ENCODE measurements around the gene ZNF862. TPM values are rescaled to one million over a fixed set of nuclear protein-coding genes. Genes with fewer than 3 reads are reported as not detected.
A peak's percentile ranks its signal among the peaks of the same experiment; 100 is the strongest.

ZNF862 gene
- total RNA-seq, 6 donors from 2014 or later, result 7.1 to 31.4 (median 16.7) TPM

DNA sequence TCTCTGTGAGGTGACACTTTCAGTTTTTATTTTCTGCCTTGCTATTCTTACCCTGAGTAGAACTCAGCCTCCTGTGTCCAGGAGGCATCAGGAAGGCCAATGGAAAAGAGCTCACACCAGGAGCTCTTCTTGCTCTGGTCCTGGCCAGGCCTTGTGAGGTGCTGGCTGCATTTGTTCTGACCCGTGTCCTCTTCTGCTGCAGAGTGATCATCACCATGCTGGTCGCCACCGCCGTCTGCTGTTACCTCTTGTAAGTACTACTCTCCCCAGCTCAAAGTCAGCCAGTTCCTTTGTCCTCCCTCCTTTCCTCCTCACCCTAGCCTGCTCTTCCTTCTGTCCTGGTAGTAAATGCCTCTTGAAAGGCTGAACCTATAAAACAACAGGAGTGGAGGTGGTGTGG lies 37.2 kb downstream of the ZNF862 start:
- H3K36me3 ChIP-seq, result peaks cover 0 to 9% (median 0%) of the 10 kb centered on the region in 4 donors
- TF ChIP-seq, protein P1, sequence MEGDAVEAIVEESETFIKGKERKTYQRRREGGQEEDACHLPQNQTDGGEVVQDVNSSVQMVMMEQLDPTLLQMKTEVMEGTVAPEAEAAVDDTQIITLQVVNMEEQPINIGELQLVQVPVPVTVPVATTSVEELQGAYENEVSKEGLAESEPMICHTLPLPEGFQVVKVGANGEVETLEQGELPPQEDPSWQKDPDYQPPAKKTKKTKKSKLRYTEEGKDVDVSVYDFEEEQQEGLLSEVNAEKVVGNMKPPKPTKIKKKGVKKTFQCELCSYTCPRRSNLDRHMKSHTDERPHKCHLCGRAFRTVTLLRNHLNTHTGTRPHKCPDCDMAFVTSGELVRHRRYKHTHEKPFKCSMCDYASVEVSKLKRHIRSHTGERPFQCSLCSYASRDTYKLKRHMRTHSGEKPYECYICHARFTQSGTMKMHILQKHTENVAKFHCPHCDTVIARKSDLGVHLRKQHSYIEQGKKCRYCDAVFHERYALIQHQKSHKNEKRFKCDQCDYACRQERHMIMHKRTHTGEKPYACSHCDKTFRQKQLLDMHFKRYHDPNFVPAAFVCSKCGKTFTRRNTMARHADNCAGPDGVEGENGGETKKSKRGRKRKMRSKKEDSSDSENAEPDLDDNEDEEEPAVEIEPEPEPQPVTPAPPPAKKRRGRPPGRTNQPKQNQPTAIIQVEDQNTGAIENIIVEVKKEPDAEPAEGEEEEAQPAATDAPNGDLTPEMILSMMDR (IDR thresholded peaks at IDR 0.05), result no peak
- no peak for TF ChIP-seq POLR2A (IDR thresholded peaks at IDR 0.05)
- no peak for TF ChIP-seq EP300 (IDR thresholded peaks at IDR 0.05)
- no peak for TF ChIP-seq POLR2AphosphoS5 (IDR thresholded peaks at IDR 0.05)
- ATAC-seq (ENCODE audit: low FRiP score in 2 of 2) (no peak), DNase-seq (peak in 1 of 2 donors; percentile 19)
- WGBS, 2 donors, result 96 to 97% methylated on average over 4 of the region's 4 CpGs
- H3K27ac ChIP-seq, result no peak overlapping the region
- no peak overlapping the region for H3K4me3 ChIP-seq
- no peaks in the 10 kb centered on the region for H3K27me3 ChIP-seq
- H3K9me3 ChIP-seq, result no peaks in the 10 kb centered on the region
- H3K4me1 ChIP-seq, result peaks cover 12 to 20% (median 17%) of the 10 kb centered on the region in 4 donors

DNA sequence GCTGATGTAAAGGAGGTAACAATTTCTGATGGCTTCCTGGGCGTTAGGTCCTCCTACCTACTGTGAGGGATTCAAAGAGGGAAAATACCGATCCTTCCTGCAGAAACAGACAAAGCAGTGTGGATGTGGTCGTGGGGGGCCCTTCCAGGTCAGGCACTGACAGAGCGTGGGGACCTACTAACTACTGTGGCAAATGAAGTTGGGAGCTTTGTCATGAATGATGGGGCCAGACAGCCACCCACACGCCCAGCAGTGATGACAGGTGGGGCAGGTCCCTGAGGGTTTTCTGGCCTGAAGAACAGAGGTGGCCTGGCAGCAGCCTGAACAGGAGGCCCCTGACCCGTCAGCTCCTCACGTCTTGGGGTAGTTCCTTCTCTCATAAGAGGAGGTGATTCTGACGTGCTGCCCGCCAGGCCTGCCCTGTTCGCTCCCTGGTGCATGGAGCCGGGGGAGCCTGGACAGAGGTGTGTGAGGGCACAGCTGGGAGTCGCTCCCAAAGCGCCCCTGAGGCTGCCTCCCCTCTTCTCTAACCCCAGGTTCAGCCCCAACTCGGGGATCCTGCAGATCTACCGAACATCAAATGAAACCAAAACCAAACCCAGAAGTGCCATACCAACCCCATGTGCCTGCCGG lies 39.8 kb downstream of the ZNF862 start:
- WGBS, 2 donors, result 92 to 94% methylated on average over 14 to 16 of the region's 16 CpGs
- ATAC-seq (ENCODE audit: low FRiP score in 2 of 2), result no peak
- H3K36me3 ChIP-seq, result peaks cover 0 to 9% (median 0%) of the 10 kb centered on the region in 4 donors
- H3K27ac ChIP-seq, result no peak overlapping the region
- no peaks in the 10 kb centered on the region for H3K27me3 ChIP-seq
- H3K4me3 ChIP-seq, result no peak overlapping the region
- H3K4me1 ChIP-seq, result peaks cover 5 to 20% (median 12%) of the 10 kb centered on the region in 4 donors
- H3K9me3 ChIP-seq, result no peaks in the 10 kb centered on the region
- peak in 1 of 2 donors; percentile 17 for DNase-seq
- TF ChIP-seq, protein P1 (IDR thresholded peaks at IDR 0.05), result no peak
- no peak for TF ChIP-seq EP300 (IDR thresholded peaks at IDR 0.05)

DNA sequence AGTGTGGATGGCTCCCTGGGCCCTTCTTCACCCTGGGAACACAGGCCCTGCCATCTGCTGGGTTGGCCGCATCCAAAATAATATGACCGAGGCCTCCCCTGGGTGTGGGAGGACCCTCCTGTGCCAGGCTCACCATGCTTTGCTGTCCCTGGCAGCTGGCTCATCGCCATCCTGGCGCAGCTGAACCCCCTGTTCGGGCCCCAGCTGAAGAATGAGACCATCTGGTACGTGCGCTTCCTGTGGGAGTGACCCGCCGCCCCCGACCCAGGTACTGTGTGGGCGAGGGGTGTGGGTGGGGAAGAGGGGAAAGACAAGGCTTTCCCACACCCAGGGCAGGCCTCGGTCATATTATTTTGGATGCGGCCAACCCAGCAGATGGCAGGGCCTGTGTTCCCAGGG lies 40.3 kb downstream of the ZNF862 start:
- Histone ChIP-seq H3K27ac (no peak overlapping the region), H3K4me1 (peaks cover 5 to 20% (median 13%) of the 10 kb centered on the region in 4 donors), H3K27me3 (no peaks in the 10 kb centered on the region), H3K9me3 (no peaks in the 10 kb centered on the region), H3K4me3 (no peak overlapping the region), H3K36me3 (peaks cover 0 to 9% (median 0%) of the 10 kb centered on the region in 4 donors)
- 87 to 95% methylated on average over 4 to 13 of the region's 13 CpGs for WGBS, 2 donors
- ATAC-seq (ENCODE audit: low FRiP score in 2 of 2) (no peak), DNase-seq (peak in 1 of 2 donors; percentile 18)
- TF ChIP-seq POLR2A (IDR thresholded peaks at IDR 0.05) (no peak), POLR2AphosphoS5 (IDR thresholded peaks at IDR 0.05) (no peak)
- TF ChIP-seq, protein P1 (IDR thresholded peaks at IDR 0.05), result no peak

DNA sequence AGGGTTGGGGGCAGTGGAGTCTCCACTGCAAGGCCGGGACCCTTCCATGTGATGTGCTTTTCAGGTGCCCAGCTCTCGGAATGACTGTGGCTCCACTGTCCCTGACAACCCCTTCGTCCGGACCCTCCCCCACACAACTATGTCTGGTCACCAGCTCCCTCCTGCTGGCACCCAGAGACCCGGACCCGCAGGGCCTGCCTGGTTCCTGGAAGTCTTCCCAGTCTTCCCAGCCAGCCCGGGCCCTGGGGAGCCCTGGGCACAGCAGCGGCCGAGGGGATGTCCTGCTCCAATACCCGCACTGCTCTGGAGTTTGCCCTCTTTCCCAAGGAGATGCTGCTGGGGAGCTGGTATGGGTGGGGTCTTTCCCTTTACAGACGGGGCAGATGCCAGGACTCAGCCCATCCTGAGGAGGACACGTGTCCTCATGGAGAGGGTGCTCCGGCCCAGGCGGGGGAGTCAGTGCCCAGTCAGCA lies 41.1 kb downstream of the ZNF862 start:
- Histone ChIP-seq H3K27ac (no peak overlapping the region), H3K4me3 (no peak overlapping the region), H3K36me3 (peaks cover 0 to 9% (median 0%) of the 10 kb centered on the region in 4 donors), H3K9me3 (no peaks in the 10 kb centered on the region), H3K27me3 (no peaks in the 10 kb centered on the region), H3K4me1 (peaks cover 1 to 22% (median 11%) of the 10 kb centered on the region in 4 donors)
- DNase-seq (peak in 1 of 2 donors; percentile 19), ATAC-seq (ENCODE audit: low FRiP score in 2 of 2) (no peak)
- TF ChIP-seq POLR2AphosphoS5 (IDR thresholded peaks at IDR 0.05) (no peak), POLR2A (IDR thresholded peaks at IDR 0.05) (no peak), EP300 (IDR thresholded peaks at IDR 0.05) (no peak)
- TF ChIP-seq, protein P1 (IDR thresholded peaks at IDR 0.05), result no peak
- 91 to 100% methylated on average over 1 to 12 of the region's 14 CpGs for WGBS, 2 donors
